COR-L47 (cell line): ENCODE data around the gene PHF23.

Experiments
- DNase-seq: peaks from one replicate; lab custom pipeline; 2025; lab: John Stamatoyannopoulos, UW

PHF23 gene

GRCh38 chr17:7219812-7220592 lies 19.3 kb downstream of the PHF23 start, which contains the start of the genes ACADVL and DLG4:
TSS of gene ACADVL (plus strand) at chr17:7219938. CDS start at chr17:7219985, 47 bp downstream.
TSS of gene DLG4 (minus strand) at chr17:7219836.
- DNase-seq, result peak; percentile 43

- DNase-seq, result no peak
Measured at GRCh38 chr17:7219229-7219811, 19.9 kb downstream of the PHF23 start.

- no peak for DNase-seq
Measured at GRCh38 chr17:7218758-7219157, 20.5 kb downstream of the PHF23 start.

- DNase-seq, result no peak
Measured at GRCh38 chr17:7218166-7218565, 21.1 kb downstream of the PHF23 start.

- DNase-seq, result peak; percentile 42
Measured at GRCh38 chr17:7217113-7217987, 21.9 kb downstream of the PHF23 start.

- DNase-seq, result no peak
Measured at GRCh38 chr17:7216242-7217112, 22.8 kb downstream of the PHF23 start.

- DNase-seq, result no peak
Measured at GRCh38 chr17:7215652-7216180, 23.5 kb downstream of the PHF23 start.

GRCh38 chr17:7215136-7215638 lies 24.1 kb downstream of the PHF23 start:
- DNase-seq, result no peak

GRCh38 chr17:7214300-7215135 lies 24.7 kb downstream of the PHF23 start:
- DNase-seq, result peak; percentile 95

- peak; percentile 89 for DNase-seq
Measured at GRCh38 chr17:7213895-7214299, 25.4 kb downstream of the PHF23 start.

- no peak for DNase-seq
Measured at GRCh38 chr17:7211491-7212273, 27.6 kb downstream of the PHF23 start.

GRCh38 chr17:7208754-7209460 lies 30.4 kb downstream of the PHF23 start:
- DNase-seq, result no peak

- no peak for DNase-seq
Measured at GRCh38 chr17:7208027-7208571, 31.2 kb downstream of the PHF23 start.

GRCh38 chr17:7207120-7208001 lies 31.9 kb downstream of the PHF23 start:
- no peak for DNase-seq

- DNase-seq, result no peak
Measured at GRCh38 chr17:7205561-7205960, 33.7 kb downstream of the PHF23 start.

GRCh38 chr17:7204828-7205461 lies 34.3 kb downstream of the PHF23 start:
- peak; percentile 88 for DNase-seq

GRCh38 chr17:7204336-7204735 lies 34.9 kb downstream of the PHF23 start:
- no peak for DNase-seq
